Measurements from ENCODE around the gene GALNT13.

The GALNT13 gene

DNA sequence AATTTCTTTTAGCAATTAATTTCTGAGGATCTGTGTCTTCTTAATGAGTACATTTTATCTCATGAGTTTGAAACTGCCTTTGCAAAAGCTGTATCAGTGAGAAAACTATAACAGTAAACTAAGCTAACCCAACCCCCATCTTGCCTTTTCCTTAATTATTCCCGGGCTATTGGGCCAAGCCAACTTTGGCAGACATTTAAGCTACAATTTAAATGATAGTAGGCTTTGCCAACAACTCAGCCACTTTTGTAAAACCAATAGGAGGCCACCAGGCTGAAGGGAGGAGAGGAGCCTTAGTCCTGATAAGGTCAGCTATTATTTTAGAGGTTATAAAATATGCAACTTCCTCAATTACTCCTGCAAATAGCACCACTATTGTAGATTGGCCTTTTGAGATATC lies 608.8 kb downstream of the GALNT13 start:
- Histone ChIP-seq H3K4me2 (no peak overlapping the region), H3K9ac (no peak overlapping the region), H3K4me3 (IDR thresholded peaks at IDR 0.05; ENCODE audit: insufficient read depth, low read depth, low read length) (no peak overlapping the region), H4K20me1 (ENCODE audit: insufficient read depth) (no peaks in the 10 kb centered on the region), H3K27me3 (ENCODE audit: insufficient read depth, low read depth) (no peaks in the 10 kb centered on the region), H2AFZ (ENCODE audit: low read depth) (no peak overlapping the region), H3K79me2 (ENCODE audit: insufficient read depth, low read depth) (no peaks in the 10 kb centered on the region), H3K4me1 (ENCODE audit: low read depth, poor library complexity, severe bottlenecking) (no peaks in the 10 kb centered on the region), H3K36me3 (ENCODE audit: insufficient read depth) (no peaks in the 10 kb centered on the region), H3K27ac (no peak overlapping the region)
- TF ChIP-seq, protein P1, sequence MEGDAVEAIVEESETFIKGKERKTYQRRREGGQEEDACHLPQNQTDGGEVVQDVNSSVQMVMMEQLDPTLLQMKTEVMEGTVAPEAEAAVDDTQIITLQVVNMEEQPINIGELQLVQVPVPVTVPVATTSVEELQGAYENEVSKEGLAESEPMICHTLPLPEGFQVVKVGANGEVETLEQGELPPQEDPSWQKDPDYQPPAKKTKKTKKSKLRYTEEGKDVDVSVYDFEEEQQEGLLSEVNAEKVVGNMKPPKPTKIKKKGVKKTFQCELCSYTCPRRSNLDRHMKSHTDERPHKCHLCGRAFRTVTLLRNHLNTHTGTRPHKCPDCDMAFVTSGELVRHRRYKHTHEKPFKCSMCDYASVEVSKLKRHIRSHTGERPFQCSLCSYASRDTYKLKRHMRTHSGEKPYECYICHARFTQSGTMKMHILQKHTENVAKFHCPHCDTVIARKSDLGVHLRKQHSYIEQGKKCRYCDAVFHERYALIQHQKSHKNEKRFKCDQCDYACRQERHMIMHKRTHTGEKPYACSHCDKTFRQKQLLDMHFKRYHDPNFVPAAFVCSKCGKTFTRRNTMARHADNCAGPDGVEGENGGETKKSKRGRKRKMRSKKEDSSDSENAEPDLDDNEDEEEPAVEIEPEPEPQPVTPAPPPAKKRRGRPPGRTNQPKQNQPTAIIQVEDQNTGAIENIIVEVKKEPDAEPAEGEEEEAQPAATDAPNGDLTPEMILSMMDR (conservative IDR thresholded peaks at IDR 0.05; ENCODE audit: low read depth, low read length), result no peak

DNA sequence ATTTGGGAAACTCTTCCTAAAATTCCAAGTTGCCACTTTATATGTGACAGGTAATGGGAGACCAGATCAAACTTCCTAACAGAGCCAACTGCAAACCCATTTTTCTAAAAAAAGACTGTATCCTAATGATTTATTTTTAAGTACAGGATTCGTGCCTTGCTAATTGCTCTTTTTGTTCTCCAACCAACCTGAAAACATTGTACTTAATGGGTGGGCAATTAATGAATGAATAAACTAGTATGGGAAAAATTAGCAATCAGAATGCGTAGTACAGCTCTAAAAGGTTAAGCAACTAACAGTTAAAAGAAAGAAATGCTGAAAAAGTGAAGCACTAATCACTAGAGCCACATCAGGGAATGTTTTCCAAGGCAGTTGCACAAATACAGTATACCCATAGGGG lies 609.6 kb downstream of the GALNT13 start:
- no peaks in the 10 kb centered on the region for H3K4me1 ChIP-seq (ENCODE audit: low read depth, poor library complexity, severe bottlenecking)
- no peaks in the 10 kb centered on the region for H3K27me3 ChIP-seq (ENCODE audit: insufficient read depth, low read depth)
- H3K27ac ChIP-seq, result no peak overlapping the region
- H3K9ac ChIP-seq, result no peak overlapping the region
- H3K4me3 ChIP-seq (IDR thresholded peaks at IDR 0.05; ENCODE audit: insufficient read depth, low read depth, low read length), result no peak overlapping the region
- H2AFZ ChIP-seq (ENCODE audit: low read depth), result no peak overlapping the region
- no peaks in the 10 kb centered on the region for H4K20me1 ChIP-seq (ENCODE audit: insufficient read depth)
- TF ChIP-seq, protein P1 (conservative IDR thresholded peaks at IDR 0.05; ENCODE audit: low read depth, low read length), result no peak
- H3K36me3 ChIP-seq (ENCODE audit: insufficient read depth), result no peaks in the 10 kb centered on the region
- no peak overlapping the region for H3K4me2 ChIP-seq
- no peaks in the 10 kb centered on the region for H3K79me2 ChIP-seq (ENCODE audit: insufficient read depth, low read depth)

DNA sequence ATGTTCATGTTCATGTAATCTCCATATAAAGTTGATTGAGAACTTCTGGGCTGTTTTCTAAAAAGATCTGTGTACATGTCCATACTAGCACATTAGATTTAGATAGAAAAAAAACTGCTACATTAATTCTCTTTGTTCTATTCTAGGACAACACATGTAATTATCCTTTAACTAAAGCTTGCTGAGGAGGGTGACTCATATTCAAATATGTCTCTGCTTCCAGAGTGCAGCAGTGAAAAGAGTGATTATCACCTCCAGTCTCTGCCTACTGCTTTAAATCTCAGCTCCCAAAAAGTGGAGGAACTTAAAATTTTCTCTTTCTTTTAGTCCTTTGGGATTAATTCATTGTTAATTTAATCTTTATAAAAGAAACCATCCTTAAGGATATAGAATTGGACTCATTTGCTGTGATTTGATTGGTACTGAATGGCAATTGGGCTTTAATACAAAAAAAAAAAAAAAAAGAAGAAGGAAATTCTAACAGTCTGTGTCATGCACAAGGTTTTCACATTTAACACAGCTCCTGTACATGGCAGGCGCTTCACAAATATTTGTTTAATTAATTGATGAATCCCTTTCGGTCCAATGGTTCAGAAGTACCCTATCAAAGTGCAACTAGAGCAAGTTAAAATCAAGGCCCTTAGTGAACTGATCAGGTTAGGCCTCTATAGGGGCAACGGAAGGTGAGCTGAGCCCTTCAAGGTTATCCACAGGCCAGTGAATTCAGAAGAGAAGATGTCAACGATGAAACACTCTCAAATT lies 612.8 kb downstream of the GALNT13 start:
- H3K79me2 ChIP-seq (ENCODE audit: insufficient read depth, low read depth), result no peaks in the 10 kb centered on the region
- no peak overlapping the region for H3K27ac ChIP-seq
- no peaks in the 10 kb centered on the region for H3K36me3 ChIP-seq (ENCODE audit: insufficient read depth)
- no peaks in the 10 kb centered on the region for H3K27me3 ChIP-seq (ENCODE audit: insufficient read depth, low read depth)
- no peak overlapping the region for H3K9ac ChIP-seq
- H3K4me3 ChIP-seq (IDR thresholded peaks at IDR 0.05; ENCODE audit: insufficient read depth, low read depth, low read length), result no peak overlapping the region
- no peak overlapping the region for H3K4me2 ChIP-seq
- H4K20me1 ChIP-seq (ENCODE audit: insufficient read depth), result no peaks in the 10 kb centered on the region
- H3K4me1 ChIP-seq (ENCODE audit: low read depth, poor library complexity, severe bottlenecking), result no peaks in the 10 kb centered on the region
- TF ChIP-seq, protein P1 (conservative IDR thresholded peaks at IDR 0.05; ENCODE audit: low read depth, low read length), result no peak
- H2AFZ ChIP-seq (ENCODE audit: low read depth), result no peak overlapping the region

DNA sequence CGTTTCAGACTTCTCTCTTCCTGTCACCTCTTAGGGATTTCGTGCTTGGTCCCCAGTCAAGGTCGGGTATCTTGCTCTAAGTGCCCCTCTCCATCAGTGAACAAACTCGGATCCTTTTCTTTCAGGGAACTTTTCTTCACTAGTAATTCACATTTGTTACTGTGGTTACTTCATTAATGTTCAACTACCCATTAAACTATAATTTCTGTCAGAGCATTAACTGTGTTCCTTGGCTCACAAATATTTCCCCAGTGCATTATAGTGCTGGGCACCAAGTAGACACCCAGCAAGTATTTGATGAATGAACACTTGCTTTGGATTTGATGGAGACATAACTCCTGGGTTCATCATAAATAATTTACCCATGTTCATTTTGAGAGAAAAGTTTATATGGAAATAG lies 617.1 kb downstream of the GALNT13 start:
- TF ChIP-seq, protein P1 (conservative IDR thresholded peaks at IDR 0.05; ENCODE audit: low read depth, low read length), result no peak
- Histone ChIP-seq H3K4me1 (ENCODE audit: low read depth, poor library complexity, severe bottlenecking) (no peaks in the 10 kb centered on the region), H3K4me2 (no peak overlapping the region)

More for the DNA sequence above, 617.1 kb downstream of the GALNT13 start:
- Histone ChIP-seq H2AFZ (ENCODE audit: low read depth) (no peak overlapping the region), H3K27me3 (ENCODE audit: insufficient read depth, low read depth) (no peaks in the 10 kb centered on the region), H3K27ac (no peak overlapping the region), H3K79me2 (ENCODE audit: insufficient read depth, low read depth) (no peaks in the 10 kb centered on the region), H3K4me3 (IDR thresholded peaks at IDR 0.05; ENCODE audit: insufficient read depth, low read depth, low read length) (no peak overlapping the region), H3K36me3 (ENCODE audit: insufficient read depth) (no peaks in the 10 kb centered on the region), H4K20me1 (ENCODE audit: insufficient read depth) (no peaks in the 10 kb centered on the region), H3K9ac (no peak overlapping the region)
